ENCODE results near the gene ROR1. TPM values are rescaled to one million over a fixed set of nuclear protein-coding genes. Genes with fewer than 3 reads are reported as not detected.

ROR1 gene
- total and polyA plus RNA-seq, 2 of the 13 experiments (the other 11 are each of a cell fraction or from before 2014, with no cell fraction given) = 0.58 to 2.3 TPM

- in situ Hi-C loops (cut with HindIII; ENCODE audit: extremely low pct_ligation_motif_present, low pct_unique_long_range_greater_than_20kb) (no loop called here), intact Hi-C loops (cut with micrococcal nuclease; ENCODE audit: unreplicated experiment) (loop anchor here (10.0 kb wide), 1 partner anchor 465 kb away; no protein-coding TSS in a partner anchor)
- no peak for FAIRE-seq
- CTCF ChIA-PET (ENCODE audit: low intra/inter-chr PET ratio, low total read pairs) = no interaction called here
- no peak for DNase-seq (ENCODE audit: low spot score)
- no peak overlapping the region for H3K27ac ChIP-seq (ENCODE audit: extremely low read length, insufficient read depth, low read length)
- H2AFZ ChIP-seq (ENCODE audit: low read length) = no peak overlapping the region
- no peaks in the 10 kb centered on the region for H3K79me2 ChIP-seq (ENCODE audit: insufficient read depth, low read length)
- no peaks in the 10 kb centered on the region for H3K9me3 ChIP-seq (ENCODE audit: low read length)
- no peak overlapping the region for H3K4me2 ChIP-seq (ENCODE audit: low read depth, low read length)
- POLR2A ChIA-PET = no interaction called here
- peaks cover 0 to 16% of the 10 kb centered on the region in 2 experiments; a peak in 1 of 5 replicates for H3K27me3 ChIP-seq (ENCODE audit: control insufficient read depth in 1 of 2, insufficient read depth in 2 of 2, low read length in 2 of 2)
- H3K9ac ChIP-seq (ENCODE audit: insufficient read depth, low read depth, low read length) = no peak overlapping the region
- no peaks in the 10 kb centered on the region for H3K36me3 ChIP-seq (replicated peaks in 1 of 2; ENCODE audit: control insufficient read depth in 1 of 2, insufficient read depth in 2 of 2, low read length in 2 of 2)
- H3K4me1 ChIP-seq (ENCODE audit: insufficient read depth, low read length) = peaks cover 30% of the 10 kb centered on the region
- H3K4me3 ChIP-seq (replicated peaks in 1 of 3; ENCODE audit: insufficient read depth in 1 of 3, low read depth in 2 of 3, low read length in 3 of 3) = no peak overlapping the region
- 48% methylated on average over 7 of the region's 7 CpGs for WGBS (ENCODE audit: low lambda C conversion rate)
- H4K20me1 ChIP-seq (ENCODE audit: insufficient read depth, low read length) = no peaks in the 10 kb centered on the region
- ATAC-seq = no peak
- no TSS peak for BruUV-seq (replicated peaks)
- TF ChIP-seq HHEX (CRISPR knock-in tag; IDR thresholded peaks at IDR 0.05) (no peak), THAP9 (CRISPR knock-in tag; IDR thresholded peaks at IDR 0.05; ENCODE audit: borderline replicate concordance) (no peak), ZNF564 (CRISPR knock-in tag; IDR thresholded peaks at IDR 0.05) (no peak), ZNF430 (CRISPR knock-in tag; IDR thresholded peaks at IDR 0.05) (no peak), SRF (IDR thresholded peaks at IDR 0.05; ENCODE audit: low read depth, low read length) (no peak), ZNF17 (CRISPR knock-in tag; IDR thresholded peaks at IDR 0.05) (no peak), SIX1 (CRISPR knock-in tag; IDR thresholded peaks at IDR 0.05; ENCODE audit: borderline replicate concordance) (no peak), TOPORS (CRISPR knock-in tag; IDR thresholded peaks at IDR 0.05) (no peak), ZBTB34 (CRISPR knock-in tag; IDR thresholded peaks at IDR 0.05) (no peak), DZIP1 (CRISPR knock-in tag; IDR thresholded peaks at IDR 0.05) (no peak), BORCS8-MEF2B (CRISPR knock-in tag; IDR thresholded peaks at IDR 0.05) (no peak), GZF1 (CRISPR knock-in tag; IDR thresholded peaks at IDR 0.05) (no peak), ZNF563 (CRISPR knock-in tag; IDR thresholded peaks at IDR 0.05) (no peak), ETV5 (CRISPR knock-in tag; IDR thresholded peaks at IDR 0.05; ENCODE audit: borderline replicate concordance) (no peak), CEBPG (CRISPR knock-in tag; IDR thresholded peaks at IDR 0.05) (no peak), FOXP4 (CRISPR knock-in tag; IDR thresholded peaks at IDR 0.05) (no peak)
Measured at GRCh38 chr1:63779338-63780211, 5.8 kb downstream of the ROR1 start.

Measured in HepG2 (cell line).